K562 (cell line): Measurements from ENCODE around the gene S100P.

Experiments used
- FOSL1 ChIP-seq: fragments of 200-800 bp; sonication (Bioruptor generic); conservative IDR thresholded peaks from 2 replicates; pipeline ENCODE4 v1.6.1; 2016; ENCODE audit warnings: missing genetic modification characterization, missing compliant biosample characterization
- PURB ChIP-seq: sonication (generic); formaldehyde crosslinking; IDR thresholded peaks from 2 replicates; pipeline ENCODE4 v1.9.0; 2021; ENCODE audit warnings: low read depth, mild to moderate bottlenecking, missing genetic modification reagents
- TRIM28 ChIP-seq: fragments of 450-650 bp; IDR thresholded peaks from 2 replicates; pipeline ENCODE4 v1.6.1; 2017
- ZFP36 ChIP-seq: fragments of 150-350 bp; IDR thresholded peaks from 2 replicates; pipeline ENCODE4 v1.6.1; 2018; ENCODE audit warnings: low read length, low read depth; ENCODE audit not compliant: partially characterized antibody

- no peak for TF ChIP-seq PURB (CRISPR knock-in tag)
- TF ChIP-seq TRIM28: no peak
- no peak for TF ChIP-seq FOSL1 (tag)
- no peak for TF ChIP-seq ZFP36
Measured at GRCh38 chr4:6663596-6664393, 29.9 kb upstream of the S100P start.
